DMS53 (cell line): ENCODE measurements around the gene SLC26A6.

Source experiments
- DNase-seq: peaks from one replicate; lab custom pipeline; 2025; lab: John Stamatoyannopoulos, UW

The SLC26A6 gene

DNA sequence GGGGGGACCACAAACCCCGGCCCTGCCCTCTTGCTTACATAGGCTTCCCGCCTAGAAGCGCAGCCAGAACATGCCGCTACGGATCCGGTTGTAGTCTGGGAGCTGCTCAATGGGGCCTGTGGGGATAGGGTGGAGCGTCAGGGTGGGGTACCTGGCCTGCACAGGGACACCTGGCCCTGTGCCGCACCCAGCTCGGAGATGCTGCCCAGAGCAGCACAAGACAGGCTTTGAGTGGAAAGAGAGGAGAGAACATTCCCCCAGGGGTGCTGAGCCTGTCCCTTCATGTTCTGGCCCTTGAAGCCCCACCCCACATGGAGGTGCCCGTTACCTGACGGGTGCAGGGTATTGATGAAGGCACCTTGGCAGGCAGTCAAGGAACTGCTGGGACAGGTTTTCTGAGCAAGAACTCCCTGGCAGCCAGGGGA is 36.2 kb downstream of the SLC26A6 start:
- no peak for DNase-seq

DNA sequence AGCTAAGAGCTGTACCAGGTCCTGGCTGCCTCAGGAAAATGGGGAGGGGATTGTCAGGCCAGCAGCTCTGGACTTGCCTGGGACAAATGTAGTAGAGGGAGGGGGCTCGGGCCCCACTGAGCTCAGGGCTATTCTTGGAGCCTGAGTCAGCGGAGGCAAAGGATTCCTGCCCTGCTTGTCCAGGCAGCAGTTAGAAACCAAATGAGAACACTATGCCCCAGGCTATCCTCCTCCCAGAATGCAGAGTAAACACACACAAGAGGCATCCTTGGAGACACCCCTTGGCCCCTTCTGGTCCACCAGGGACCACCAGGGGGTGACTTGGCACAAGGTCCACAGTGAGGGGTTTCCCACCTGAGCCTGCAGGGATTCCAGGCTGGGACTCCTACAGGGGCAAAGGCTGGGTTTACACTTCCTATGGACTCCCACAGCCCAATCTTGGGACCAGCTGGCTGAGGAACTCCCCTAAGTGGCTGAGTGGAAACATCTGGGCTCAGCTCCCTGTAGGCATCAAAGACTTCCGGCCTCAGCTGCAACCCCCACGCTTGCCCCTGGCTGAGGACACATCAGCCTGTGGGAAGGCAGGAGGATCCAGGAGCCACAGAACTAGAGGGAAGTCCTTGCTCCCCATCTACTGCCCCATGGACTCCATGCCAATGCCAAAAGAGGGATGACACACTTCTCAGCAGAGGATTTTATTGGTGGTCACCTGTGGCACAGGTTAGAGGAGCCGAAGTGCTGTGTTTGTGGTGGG is 36.8 kb downstream of the SLC26A6 start:
- no peak for DNase-seq

DNA sequence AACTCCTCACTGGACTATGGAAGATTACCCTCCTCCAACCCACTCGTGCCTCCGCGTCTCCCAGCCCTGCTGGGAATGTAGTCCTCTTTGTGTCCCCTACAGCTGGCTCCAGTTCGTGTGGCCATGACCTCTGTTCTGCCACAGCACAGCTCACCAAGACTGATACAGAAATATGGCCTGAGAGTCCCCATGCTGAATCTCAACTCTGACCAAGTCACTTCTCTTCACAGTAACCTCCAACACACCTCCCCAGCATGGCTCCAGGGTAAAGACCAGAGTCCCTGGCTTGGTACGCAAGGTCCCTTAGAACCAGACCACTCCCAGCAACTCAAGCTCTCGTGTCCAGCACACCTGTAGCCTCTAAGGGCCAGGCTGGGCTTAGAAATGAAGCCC is 37.9 kb downstream of the SLC26A6 start:
- DNase-seq: no peak

DNA sequence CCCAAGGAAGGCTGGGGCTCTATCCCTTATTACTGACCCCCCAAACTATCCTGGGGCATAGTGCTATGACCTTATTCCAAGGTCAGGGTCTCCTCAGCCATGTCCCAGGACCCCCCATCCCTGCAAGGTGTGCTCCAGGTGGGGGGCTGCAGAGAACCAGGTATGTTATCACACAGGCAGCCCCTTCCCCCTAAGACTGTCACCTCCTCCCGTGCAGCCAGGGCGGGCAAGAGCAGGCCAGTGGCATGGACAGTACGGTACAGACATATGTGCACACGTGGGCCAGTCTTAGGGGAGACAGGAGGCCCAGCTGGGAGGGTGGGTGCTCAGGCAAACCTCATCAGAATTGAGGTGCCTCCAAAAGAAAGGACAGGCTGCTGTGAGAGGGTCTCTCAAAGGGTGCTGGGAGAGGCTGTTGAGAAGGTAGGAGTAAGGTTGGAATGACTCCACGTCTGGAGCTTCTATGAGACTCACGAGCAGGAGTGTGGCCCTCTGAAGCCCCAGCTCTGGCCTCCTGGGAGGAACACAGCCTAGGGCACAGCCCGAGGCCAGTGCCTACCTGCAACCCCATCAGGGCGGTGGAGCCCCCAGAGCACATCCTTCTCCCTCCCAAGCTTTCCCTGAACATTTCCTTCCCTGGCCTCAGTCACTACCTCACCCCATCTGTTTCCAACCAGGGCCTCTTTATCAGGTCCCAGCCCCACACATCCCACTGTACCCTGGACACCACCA is 38.4 kb downstream of the SLC26A6 start:
- no peak for DNase-seq

DNA sequence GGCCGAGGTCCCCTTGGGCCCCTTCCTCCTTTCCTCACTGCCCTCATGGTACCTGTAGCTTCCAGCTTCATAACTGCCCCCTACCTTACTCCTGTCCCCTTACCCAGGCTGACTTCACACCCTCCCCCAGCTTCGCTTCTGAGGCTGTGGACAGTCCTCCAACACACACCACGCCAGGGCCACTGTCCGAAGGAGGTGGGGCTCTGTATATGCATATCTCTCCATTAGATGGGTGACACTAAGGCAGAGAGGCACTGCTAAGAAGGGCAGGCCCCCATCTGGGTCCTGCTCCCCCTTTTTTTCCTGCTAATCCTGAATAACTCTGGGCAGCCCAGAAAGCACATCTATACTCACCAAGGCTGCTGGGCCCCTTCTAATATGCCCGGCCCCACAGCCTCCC is 39.1 kb downstream of the SLC26A6 start:
- no peak for DNase-seq

DNA sequence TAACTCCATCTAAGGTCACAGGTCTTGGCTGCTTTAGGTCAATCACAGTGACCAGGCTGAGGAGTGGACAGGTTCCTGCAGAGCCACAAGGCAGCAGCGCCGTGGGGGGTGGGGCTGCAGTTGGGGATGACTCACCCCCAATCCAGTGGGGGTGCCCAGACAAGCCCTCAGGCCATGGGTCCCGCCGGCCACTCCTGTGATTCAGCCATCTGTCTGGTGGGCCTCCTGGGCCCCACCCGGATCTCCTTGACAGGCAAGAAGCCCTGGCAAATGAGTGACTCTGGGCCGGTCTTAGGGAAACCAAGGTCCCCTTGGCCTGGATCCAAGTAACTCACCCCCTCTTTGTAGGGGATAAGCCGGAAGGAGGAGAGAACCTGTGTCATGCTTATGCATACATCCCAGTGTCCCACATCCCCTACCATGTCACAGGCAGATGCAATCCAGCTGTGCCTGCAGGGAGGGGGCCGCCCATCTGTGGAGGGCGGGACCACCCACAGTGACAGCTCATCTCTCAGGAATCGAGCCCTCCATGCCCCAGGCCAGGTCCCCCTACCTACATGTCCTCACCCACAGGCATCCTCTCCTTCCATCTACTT is 39.6 kb downstream of the SLC26A6 start:
- DNase-seq: peak; percentile 24

DNA sequence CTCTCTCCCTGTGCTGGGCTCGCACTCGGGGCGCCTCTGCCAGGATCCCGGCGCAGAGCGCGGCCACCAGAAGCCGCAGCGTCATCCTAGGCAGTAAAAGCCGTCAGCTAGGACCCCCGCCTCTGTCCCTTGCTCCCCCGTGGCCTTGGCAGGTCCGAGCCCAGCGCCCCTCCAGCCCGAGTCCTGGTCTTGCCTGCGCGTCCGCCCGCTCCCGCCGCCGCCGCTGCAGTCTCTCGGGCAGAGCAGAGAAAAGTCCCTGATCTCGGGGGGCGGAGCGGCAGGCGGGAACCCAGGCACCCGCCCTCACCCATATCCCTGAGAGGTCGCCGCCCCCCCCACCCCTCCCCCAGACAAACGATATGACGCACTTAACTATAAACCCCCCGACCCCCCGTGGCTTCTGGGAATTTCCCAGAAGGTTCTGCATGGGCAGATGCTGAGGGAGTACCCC is 40.2 kb downstream of the SLC26A6 start, which contains the start of gene COL7A1:
Gene COL7A1, minus strand, starts transcription at position 255 of the 451 bp plus-strand sequence. Its CDS starts 170 bp downstream, at position 85.
- DNase-seq: peak; percentile 24

DNA sequence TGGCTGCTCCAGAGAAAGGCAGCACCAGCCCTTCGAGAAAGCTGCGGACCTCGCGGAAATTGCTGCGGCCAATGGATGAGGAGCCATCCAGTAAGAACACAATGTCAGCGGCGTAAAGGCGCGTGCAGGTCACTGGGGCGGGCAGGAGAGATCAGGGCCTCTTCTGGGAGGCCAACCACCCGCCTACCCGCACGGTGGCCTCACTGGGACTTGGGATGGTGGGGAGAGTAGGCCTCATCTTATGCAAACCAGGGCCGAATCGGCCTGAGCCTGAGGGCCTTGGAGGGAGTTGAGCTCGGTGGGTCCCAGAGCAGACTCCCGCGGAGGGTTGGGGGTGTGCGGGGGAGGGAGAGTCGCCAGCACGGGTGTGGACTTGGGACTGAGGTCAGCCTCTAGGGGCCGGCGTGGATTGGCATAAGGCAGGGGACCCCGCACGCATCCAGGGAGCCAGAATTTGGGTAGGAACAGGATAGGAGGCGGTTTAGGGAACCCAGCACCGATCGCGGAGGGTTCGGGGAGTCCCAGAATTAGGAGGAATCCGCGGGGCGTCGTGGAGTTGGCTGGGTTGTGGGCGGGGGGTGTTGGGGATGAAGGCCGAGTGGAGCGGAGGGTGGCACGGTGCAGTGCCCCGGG is 40.7 kb downstream of the SLC26A6 start:
- peak; percentile 55 for DNase-seq

DNA sequence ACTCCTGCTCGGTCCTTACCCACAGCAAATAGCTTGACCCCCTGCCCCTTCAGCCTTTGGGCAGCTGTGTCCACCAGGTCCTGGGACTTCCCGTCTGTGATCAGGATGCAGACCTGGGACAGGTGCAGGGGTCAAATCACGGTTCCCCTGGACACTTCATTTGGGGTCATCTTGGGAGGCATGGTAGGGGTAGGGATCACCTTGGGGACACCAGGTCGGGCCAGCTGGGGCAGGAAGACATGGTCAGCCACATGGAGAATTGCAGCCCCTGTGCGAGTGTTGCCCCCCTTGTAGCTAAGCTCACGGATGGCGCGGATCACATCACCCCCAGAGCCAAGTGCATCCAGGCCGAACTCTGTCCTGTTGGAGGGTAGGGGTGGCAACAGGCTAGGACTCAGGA is 41.9 kb downstream of the SLC26A6 start:
- DNase-seq: no peak

DNA sequence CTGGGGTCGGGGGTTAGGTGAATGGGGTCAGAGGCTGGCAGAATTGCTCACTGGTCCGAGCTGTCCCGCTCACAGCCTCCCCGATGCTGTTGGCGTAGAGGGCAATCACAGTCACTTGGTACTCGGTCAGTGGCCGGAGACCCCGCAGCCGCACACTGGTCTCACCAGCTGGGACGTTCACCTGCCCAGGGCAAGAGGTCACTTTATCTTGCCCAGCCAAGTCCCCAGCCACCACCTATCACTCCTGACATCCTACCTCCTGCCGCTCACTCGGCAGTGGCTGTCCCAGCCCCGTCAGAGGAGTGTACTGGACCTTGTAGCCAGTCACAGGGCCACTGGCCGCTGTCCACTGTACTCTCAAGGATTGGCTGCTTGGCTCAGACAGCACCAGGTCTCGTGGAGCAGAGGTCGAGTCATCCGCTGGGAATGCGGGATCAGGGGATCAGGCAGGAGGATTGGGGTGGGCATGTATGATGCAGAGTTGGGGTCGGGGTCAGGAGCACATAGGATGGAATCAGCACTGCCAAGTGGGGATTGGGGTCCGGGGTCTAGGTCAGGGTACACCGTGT is 42.7 kb downstream of the SLC26A6 start:
- DNase-seq: no peak

DNA sequence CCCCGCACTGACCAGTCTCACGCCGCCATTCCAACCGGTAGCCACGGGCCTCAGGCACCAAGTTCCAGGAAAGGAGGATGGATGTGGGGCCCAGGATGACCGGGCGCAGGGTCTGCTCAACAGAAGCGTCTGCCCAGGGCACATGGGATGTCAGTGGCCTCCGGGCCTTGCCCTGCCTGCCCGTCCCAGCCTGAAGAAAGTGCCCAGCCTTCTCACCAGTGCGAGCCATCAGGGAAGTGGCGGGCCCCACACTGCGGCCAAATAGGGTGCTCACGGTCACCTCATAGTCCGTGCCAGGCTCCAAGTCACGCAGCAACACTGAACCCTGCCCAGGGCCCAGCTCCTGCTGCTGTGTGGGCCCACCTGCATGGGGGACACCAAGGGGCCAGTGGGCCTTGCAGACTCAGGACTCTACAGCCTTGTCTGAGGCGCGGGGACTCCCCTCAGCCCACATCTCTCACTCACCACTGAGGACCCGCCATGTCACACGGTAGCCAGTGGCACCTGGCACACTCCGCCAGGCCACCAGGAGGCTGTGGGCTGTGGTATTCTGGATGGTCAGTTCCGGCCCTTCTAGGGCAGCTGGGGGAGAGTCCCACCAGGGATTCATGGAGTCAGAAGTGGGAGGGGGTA is 43.3 kb downstream of the SLC26A6 start:
- no peak for DNase-seq

DNA sequence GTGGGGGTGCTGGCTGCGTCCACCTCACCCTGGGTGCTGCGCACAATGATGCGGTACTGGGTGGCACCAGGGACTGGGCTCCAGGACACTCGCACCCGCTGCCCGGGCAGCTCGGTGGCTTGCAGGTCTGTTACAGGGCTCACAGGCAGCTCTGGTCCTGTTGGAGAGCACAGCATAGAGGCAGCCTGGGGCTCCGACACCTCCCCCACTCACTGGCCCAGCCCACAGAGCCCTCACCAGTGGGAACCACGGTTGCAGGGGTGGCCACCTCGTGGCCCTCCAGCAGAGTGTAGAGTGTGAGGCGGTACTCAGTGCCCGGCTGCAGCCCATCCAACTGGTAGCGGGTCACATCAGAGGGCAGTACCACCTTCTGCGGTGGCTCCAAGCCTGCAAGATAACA is 43.8 kb downstream of the SLC26A6 start:
- no peak for DNase-seq

DNA sequence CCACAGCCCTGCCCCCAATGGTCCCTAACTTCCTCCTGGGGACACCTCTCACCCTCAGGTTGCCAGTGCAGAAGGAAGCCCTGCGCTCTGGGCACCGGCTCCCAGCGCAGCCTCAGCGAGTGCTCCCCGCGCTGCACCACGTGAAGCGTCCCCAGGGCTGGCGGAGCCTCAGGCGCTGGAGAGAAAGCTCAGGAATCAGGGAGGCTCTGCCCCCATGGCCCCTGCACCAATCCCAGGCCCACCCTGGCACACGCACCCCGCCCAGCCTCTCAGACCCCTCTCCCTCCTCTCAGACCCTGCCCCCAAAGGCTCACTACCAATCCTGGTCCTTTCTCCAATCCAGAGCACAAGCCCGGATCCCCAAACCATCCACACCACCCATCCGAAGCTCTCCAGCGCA is 47.0 kb downstream of the SLC26A6 start:
- no peak for DNase-seq

DNA sequence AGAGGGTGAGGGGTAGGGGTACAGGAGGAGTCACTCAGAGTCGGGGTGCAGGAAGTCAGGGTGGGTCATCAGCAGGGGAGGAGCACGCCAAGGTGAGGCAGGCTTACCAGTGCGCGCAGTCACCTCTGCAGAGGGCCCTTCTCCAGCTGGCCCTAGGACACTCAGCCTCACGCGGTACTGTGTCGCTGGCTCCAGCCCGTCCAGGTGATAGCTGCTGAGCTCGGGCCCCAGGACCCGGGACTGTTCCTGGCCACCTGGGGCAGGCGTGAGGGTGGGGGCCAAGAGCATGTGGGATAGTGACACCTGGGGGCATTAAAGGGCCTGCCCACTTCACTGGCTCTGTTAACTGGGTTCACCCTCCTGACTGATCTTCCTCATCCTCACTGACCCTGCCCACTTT is 47.6 kb downstream of the SLC26A6 start:
- DNase-seq: peak; percentile 9

DNA sequence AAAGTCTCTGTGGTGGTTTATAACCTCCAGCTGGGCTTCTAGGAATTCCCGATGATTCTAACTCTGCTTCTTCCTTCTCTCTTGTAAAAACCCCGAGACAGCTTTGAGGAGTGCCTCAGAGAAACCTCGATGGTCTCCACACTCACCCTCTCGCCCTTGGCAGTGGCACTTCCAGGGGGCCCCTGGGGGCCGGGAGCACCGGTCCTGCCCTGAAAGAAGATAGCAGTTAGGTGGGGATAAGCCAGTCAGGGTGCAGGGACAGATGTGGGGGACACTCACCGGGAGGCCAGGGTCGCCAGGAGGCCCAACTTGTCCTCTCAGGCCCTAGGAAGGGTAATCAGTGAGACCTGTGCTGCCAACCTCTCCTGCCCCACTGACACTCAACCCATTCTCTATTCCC is 49.9 kb downstream of the SLC26A6 start:
- no peak for DNase-seq

DNA sequence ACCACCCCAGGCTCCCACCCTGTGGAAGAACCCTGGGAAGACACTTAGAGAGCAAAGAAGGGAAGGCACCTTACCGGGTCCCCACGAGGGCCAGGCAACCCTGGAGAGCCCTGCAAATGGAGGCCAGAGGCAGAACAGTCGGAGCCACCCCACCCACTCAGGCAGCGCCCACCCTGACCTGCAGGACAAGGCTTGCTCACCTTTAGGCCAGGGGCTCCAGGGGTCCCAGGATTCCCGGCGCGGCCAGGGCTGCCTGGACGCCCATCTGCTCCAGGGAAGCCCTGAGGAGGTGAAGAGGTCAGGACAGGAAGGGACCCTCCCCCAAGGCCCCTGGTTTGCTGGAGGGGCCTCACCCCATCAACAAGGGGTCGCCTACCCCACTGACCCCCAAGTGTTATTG is 50.4 kb downstream of the SLC26A6 start:
- no peak for DNase-seq

DNA sequence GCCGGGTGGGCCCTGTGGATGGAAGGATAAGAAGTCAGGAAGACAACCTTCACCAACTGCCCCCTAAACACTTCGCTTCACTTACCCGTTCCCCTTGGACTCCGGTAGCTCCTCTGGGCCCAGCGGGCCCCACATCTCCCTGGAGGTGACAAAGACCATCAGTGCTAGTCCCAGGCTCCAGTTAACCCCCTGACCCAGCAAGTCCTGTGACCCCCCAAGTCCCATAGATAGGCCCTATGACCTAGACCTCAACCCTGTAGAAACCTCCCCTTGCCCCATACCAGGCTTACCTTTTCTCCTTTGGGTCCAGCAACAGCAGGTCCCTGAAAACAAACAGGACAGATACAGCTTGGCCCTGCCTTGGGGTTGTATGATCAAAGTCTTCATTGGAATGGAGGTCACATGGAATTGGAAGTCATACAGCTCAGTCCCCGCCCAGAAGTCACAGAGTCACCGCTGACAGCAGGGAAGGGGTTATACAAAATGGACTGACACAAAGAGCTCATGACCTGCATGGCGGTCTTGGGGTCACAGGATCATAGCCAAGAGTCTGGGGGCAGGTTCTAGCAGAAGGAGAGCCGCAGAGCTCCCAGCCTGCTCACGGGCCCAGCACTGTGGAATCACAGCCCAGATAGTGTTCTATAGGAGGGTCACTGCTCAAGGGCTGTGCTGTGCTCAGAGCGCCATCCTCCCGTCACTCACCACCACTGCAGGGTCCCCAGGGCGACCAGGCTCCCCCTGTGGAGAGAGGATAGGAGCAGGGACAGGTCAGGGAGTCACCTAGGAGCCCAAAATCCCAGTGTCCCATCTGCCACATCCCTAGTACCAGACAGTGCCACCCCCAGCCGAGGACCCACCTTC is 53.4 kb downstream of the SLC26A6 start:
- no peak for DNase-seq

DNA sequence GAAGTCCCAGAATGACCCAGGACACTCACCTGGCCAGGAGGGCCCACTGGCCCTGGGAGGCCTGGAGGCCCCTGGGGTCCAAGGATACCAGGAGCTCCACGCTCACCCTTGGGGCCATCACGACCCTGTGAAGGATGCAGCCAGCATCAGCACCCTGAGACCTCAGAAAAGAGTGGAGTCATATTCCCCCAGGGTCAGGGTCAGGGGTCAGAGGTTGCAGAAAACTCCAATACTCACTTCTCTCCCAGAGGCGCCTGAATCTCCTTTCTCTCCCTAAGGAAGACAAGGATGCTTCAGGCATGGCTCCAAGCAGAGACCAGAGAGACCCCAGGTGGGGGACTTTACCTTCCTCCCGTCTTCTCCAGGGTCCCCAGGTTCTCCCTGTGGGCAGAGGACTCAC is 58.6 kb downstream of the SLC26A6 start:
- no peak for DNase-seq
